ENCODE data around the gene FAIM2. TPM values are rescaled to one million over a fixed set of nuclear protein-coding genes. Genes with fewer than 3 reads are reported as not detected.

Gene FAIM2
- total and polyA plus RNA-seq, 9 of the 15 experiments (the other 6 are each of a cell fraction or from before 2014, with no cell fraction given): 0.01 to 0.10 TPM; not detected in 7

DNA sequence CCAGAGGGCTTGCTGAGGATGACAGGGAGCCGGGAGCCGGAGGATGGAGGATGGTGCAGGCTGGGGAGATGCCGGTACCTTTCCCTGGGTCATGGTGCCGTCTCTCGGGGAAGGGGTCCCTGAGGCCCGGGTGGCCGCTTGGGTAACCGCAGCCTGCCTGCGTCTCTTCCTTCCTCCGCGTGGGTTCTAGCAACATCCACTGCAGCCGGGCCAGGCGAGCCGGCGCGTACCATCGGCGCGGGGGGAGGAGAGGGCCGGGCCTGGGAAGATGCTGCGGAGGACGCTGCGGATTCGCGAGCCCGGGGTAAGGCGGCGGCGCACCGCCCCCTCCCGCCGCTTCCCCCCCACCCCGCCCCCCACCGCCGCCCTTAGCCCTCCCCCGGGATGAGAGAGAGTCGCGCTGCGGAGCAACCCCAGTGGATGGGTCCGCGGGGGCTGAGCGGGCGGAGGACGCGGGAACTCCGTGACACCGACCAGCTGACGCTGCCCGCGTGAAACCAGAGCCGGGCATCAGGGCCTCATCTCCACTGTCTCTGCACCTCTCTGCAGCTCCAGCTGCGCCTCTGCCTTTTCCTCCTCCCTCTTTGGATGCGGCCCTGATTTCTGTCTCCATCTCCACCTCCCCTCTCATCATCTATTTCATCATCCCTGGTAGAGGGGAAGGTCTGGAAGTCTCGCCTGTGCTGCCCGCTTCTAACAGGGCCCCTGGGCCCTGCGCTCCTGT is at the start of gene FAIM2 (continued):
- TF ChIP-seq, protein P1, sequence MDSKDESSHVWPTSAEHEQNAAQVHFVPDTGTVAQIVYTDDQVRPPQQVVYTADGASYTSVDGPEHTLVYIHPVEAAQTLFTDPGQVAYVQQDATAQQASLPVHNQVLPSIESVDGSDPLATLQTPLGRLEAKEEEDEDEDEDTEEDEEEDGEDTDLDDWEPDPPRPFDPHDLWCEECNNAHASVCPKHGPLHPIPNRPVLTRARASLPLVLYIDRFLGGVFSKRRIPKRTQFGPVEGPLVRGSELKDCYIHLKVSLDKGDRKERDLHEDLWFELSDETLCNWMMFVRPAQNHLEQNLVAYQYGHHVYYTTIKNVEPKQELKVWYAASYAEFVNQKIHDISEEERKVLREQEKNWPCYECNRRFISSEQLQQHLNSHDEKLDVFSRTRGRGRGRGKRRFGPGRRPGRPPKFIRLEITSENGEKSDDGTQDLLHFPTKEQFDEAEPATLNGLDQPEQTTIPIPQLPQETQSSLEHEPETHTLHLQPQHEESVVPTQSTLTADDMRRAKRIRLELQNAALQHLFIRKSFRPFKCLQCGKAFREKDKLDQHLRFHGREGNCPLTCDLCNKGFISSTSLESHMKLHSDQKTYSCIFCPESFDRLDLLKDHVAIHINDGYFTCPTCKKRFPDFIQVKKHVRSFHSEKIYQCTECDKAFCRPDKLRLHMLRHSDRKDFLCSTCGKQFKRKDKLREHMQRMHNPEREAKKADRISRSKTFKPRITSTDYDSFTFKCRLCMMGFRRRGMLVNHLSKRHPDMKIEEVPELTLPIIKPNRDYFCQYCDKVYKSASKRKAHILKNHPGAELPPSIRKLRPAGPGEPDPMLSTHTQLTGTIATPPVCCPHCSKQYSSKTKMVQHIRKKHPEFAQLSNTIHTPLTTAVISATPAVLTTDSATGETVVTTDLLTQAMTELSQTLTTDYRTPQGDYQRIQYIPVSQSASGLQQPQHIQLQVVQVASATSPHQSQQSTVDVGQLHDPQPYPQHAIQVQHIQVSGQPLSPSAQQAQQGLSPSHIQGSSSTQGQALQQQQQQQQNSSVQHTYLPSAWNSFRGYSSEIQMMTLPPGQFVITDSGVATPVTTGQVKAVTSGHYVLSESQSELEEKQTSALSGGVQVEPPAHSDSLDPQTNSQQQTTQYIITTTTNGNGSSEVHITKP (IDR thresholded peaks at IDR 0.05; ENCODE audit: partially characterized antibody): peak; percentile 84
- TF ChIP-seq BCL6 (CRISPR knock-in tag; IDR thresholded peaks at IDR 0.05) (no peak), CEBPG (CRISPR knock-in tag; IDR thresholded peaks at IDR 0.05) (no peak), CEBPG (tag; conservative IDR thresholded peaks at IDR 0.05 in 1 of 2, IDR thresholded peaks at IDR 0.05 in 1 of 2) (0 out of 4 replicates have a peak, but pooled peaks of 1 of the 2 experiments have one; percentile 23)

DNA sequence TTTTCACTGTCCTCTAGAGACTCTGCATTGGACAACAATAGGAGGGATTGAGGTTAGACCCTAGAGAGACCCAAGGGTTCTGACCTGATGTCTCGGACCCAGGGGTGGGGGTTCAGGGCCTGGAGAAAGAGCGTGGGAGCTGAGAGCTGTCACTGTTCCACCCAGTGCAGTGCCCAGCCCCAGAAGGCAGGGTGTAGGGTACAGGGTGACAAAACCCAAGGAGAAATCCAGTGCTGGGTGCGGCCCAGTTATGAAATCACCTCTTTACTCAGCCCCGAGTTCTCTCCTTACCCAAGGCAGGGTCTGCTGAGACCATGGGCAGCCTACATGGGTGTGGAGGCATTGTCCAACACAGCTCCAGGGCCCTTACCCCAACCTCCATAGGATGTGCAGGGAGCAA is 49.5 kb upstream of the FAIM2 start:
- no peak for DNase-seq (ENCODE audit: extremely low read depth in 1 of 4, low spot score in 3 of 4)
- Histone ChIP-seq H3K9me3 (replicated peaks; ENCODE audit: control insufficient read depth, insufficient read depth, low read depth, low read length) (no peaks in the 10 kb centered on the region), H3K9me1 (ENCODE audit: control insufficient read depth, insufficient read depth, low read length) (no peaks in the 10 kb centered on the region), H3K9ac (ENCODE audit: insufficient read depth in 1 of 2, low read depth in 2 of 2, low read length in 2 of 2) (no peak overlapping the region), H3K27ac (ENCODE audit: extremely low read depth, low read depth, low read length) (no peak overlapping the region), H3K4me2 (ENCODE audit: insufficient read depth, low read length) (no peak overlapping the region), H3K36me3 (ENCODE audit: control insufficient read depth, insufficient read depth, low read length) (no peaks in the 10 kb centered on the region), H2AFZ (ENCODE audit: low read depth, low read length) (no peak overlapping the region), H3K4me3 (no peak overlapping the region), H3K4me1 (replicated peaks in 1 of 2; ENCODE audit: control insufficient read depth in 2 of 2, insufficient read depth in 2 of 2, low read length in 2 of 2) (peaks cover 0 to 25% of the 10 kb centered on the region in 2 experiments; a peak in 2 of 5 replicates), H3K79me2 (ENCODE audit: control insufficient read depth, insufficient read depth, low read length) (no peaks in the 10 kb centered on the region), H4K20me1 (replicated peaks; ENCODE audit: control insufficient read depth, insufficient read depth, low read length) (no peaks in the 10 kb centered on the region), H3K27me3 (ENCODE audit: control insufficient read depth in 2 of 2, insufficient read depth in 2 of 2, low read length in 2 of 2) (peaks cover 11 to 47% of the 10 kb centered on the region in 2 experiments; a peak in 3 of 5 replicates)
- ChIA-PET CTCF (ENCODE audit: low intra/inter-chr PET ratio) (interaction anchor here (0.7 kb wide), 1 partner anchor 21 kb away, joined by 7 read pairs; no protein-coding TSS in a partner anchor), POLR2A (interaction anchor here (0.6 to 0.9 kb wide), 2 partner anchors 13 to 16 kb away, joined by 3 to 4 read pairs; no protein-coding TSS in a partner anchor)
- 19% methylated on average over 4 of the region's 4 CpGs for WGBS (ENCODE audit: insufficient coverage, low coverage, missing lambda C conversion rate)
- in situ Hi-C loops (cut with MboI): no loop called here
- intact Hi-C loops (cut with micrococcal nuclease): no loop called here
- no peak for FAIRE-seq
- ATAC-seq: no peak
- BruUV-seq (replicated peaks): no TSS peak
- TF ChIP-seq, protein P2, sequence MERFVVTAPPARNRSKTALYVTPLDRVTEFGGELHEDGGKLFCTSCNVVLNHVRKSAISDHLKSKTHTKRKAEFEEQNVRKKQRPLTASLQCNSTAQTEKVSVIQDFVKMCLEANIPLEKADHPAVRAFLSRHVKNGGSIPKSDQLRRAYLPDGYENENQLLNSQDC (CRISPR knock-in tag; IDR thresholded peaks at IDR 0.05): no peak
- TF ChIP-seq STAG1 (CRISPR knock-in tag; IDR thresholded peaks at IDR 0.05; ENCODE audit: borderline replicate concordance) (no peak), GABPB1 (CRISPR knock-in tag; IDR thresholded peaks at IDR 0.05) (no peak), KLF10 (CRISPR knock-in tag; IDR thresholded peaks at IDR 0.05) (no peak), LARP7 (IDR thresholded peaks at IDR 0.05) (no peak), ZNF436 (CRISPR knock-in tag; IDR thresholded peaks at IDR 0.05) (no peak)
- TF ChIP-seq, protein P3, sequence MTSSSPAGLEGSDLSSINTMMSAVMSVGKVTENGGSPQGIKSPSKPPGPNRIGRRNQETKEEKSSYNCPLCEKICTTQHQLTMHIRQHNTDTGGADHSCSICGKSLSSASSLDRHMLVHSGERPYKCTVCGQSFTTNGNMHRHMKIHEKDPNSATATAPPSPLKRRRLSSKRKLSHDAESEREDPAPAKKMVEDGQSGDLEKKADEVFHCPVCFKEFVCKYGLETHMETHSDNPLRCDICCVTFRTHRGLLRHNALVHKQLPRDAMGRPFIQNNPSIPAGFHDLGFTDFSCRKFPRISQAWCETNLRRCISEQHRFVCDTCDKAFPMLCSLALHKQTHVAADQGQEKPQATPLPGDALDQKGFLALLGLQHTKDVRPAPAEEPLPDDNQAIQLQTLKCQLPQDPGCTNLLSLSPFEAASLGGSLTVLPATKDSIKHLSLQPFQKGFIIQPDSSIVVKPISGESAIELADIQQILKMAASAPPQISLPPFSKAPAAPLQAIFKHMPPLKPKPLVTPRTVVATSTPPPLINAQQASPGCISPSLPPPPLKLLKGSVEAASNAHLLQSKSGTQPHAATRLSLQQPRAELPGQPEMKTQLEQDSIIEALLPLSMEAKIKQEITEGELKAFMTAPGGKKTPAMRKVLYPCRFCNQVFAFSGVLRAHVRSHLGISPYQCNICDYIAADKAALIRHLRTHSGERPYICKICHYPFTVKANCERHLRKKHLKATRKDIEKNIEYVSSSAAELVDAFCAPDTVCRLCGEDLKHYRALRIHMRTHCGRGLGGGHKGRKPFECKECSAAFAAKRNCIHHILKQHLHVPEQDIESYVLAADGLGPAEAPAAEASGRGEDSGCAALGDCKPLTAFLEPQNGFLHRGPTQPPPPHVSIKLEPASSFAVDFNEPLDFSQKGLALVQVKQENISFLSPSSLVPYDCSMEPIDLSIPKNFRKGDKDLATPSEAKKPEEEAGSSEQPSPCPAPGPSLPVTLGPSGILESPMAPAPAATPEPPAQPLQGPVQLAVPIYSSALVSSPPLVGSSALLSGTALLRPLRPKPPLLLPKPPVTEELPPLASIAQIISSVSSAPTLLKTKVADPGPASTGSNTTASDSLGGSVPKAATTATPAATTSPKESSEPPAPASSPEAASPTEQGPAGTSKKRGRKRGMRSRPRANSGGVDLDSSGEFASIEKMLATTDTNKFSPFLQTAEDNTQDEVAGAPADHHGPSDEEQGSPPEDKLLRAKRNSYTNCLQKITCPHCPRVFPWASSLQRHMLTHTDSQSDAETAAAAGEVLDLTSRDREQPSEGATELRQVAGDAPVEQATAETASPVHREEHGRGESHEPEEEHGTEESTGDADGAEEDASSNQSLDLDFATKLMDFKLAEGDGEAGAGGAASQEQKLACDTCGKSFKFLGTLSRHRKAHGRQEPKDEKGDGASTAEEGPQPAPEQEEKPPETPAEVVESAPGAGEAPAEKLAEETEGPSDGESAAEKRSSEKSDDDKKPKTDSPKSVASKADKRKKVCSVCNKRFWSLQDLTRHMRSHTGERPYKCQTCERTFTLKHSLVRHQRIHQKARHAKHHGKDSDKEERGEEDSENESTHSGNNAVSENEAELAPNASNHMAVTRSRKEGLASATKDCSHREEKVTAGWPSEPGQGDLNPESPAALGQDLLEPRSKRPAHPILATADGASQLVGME (CRISPR knock-in tag; IDR thresholded peaks at IDR 0.05): no peak
